ENCODE measurements around the gene ENTR1. TPM values are rescaled to one million over a fixed set of nuclear protein-coding genes. Genes with fewer than 3 reads are reported as not detected.

ENTR1 gene, protein sequence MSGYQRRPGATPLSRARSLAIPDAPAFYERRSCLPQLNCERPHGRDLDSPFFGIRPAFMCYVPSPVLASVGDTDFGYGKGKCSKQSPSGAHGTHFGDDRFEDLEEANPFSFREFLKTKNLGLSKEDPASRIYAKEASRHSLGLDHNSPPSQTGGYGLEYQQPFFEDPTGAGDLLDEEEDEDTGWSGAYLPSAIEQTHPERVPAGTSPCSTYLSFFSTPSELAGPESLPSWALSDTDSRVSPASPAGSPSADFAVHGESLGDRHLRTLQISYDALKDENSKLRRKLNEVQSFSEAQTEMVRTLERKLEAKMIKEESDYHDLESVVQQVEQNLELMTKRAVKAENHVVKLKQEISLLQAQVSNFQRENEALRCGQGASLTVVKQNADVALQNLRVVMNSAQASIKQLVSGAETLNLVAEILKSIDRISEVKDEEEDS
- total RNA-seq = 37.9 and 47.8 TPM in 2 replicates

DNA sequence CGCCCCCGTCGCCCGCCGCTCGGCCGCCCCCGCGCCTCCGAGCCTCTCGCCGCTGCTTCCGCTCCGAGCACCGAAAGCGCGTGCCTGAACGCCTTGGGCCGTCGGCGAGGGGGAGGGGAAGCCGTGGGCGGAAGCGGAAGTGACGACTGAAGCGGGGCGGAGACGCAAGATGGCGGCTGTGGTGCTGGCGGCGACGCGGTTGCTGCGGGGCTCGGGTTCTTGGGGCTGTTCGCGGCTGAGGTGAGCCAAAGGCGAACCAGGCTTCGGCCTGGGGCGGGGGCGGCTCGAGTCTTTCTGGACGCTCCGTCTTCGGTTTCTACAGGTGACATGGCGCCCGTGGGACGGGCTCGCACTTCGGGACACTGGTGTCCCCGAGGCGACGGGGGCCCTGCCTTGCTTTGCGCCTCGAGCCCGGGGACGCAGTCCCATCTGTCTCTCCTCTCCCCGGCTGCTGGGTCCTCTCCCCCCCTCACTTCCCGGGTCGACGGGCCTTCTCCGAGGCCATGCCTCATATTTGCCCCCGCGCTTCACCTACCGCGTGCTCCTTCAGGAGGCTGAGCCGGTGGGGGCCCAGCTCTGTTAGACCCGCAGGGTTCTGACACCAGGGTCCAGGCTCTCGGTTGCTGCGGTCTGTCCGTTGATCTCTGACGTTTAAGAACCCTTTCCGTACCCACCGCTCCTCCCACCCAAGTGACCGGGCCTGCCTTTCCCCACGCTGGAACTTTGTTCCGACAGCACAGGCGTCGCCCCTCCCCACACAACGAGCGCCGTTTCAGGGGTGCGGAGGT is at the start of gene ENTR1, which contains the start of gene PMPCA:
TSS of gene ENTR1 (minus strand) at position 115 of the 788 bp plus-strand sequence. CDS start 217 bp downstream, outside the sequence.
TSS of gene PMPCA (plus strand) at position 159 of the 788 bp plus-strand sequence. CDS start at position 170, 11 bp downstream.

DNA sequence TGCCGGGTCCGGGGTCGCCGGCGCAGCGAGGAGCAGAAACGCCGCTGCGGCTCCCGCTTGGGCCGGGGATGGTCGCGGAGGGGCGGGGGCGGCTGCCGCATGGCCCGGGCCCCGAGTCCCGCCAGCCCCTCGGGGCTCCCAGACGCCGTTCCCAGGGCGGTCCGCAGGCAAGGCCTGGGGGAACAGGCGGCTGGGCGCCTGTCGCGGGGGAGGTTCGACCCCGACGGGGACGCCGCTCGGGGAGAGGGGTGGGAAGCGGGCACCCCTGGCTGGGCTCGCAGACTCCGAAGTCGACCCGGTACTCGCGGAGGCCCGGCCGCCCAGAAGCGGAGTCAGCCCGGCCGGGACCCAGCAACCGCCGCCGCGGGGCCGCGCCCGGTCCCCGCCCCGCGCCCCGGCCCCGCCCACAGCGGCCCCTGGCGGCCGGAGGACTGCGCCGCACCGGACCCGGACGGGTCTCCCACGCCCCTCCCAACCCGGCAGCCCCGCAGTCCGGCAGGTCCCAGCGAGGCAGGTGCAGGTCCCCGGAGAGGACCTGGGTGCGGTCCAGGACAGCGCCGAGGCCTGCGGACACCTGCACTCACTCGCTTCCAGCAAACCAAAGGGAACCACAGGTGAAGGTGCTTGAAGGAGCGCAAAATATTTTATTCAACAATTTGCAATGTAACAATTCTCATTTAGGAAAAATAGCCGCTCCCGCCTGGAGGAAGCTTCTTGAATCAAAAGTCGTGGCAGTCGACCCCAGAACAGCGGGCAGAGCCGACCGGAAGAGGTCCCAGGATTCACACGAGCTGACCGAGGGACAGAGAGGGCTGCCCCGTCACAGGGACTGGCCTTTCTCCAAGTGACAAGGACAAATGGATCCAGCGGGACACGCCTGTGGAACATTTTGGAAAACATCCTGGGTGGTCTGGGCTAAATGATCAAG is 29.3 kb upstream of the ENTR1 start, which contains the start of gene INPP5E:
TSS of gene INPP5E (minus strand) at position 365 of the 928 bp plus-strand sequence. CDS start 426 bp downstream, outside the sequence.

DNA sequence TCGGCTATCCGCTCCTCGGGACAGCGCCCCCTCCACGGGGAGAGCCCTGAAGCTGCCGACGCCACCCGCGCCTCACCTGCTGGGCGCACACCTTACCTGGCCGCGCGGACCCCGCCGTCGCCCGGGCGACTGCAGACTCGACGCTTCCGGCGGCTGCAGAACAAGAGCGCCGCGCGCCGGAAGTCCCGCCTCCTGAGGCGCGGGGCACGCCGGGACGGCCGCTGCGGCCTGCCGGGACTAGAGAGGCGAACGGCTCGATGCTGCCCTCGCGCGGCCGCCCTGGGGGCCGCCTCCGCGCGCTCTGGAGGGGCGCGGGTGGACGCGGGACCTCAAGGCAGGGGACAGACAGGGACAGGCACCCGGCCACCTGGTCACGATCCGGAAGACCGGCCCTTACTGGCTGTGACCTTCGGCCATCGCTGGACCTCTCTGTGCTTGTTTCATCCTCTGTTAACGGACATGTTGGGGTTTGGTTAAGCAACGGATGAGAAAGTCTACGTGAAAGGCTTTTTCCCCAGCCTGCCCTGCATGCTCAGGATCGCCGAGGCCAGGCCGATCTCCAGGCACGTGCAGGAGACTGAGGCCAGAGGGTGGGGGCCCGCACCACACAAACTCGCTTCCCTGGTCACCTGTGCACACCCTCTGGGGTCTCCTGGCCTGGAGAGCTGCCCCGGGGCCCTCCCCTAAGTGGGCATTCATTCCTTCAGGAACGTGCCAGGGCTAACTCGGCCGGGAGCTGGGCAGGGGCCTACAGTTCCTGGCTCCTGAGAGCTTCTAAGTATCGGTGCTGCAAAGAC is 10.2 kb downstream of the ENTR1 start, which contains the start of gene SNAPC4:
TSS of gene SNAPC4 (minus strand) at position 133 of the 797 bp plus-strand sequence. CDS start 1,742 bp downstream, outside the sequence.

DNA sequence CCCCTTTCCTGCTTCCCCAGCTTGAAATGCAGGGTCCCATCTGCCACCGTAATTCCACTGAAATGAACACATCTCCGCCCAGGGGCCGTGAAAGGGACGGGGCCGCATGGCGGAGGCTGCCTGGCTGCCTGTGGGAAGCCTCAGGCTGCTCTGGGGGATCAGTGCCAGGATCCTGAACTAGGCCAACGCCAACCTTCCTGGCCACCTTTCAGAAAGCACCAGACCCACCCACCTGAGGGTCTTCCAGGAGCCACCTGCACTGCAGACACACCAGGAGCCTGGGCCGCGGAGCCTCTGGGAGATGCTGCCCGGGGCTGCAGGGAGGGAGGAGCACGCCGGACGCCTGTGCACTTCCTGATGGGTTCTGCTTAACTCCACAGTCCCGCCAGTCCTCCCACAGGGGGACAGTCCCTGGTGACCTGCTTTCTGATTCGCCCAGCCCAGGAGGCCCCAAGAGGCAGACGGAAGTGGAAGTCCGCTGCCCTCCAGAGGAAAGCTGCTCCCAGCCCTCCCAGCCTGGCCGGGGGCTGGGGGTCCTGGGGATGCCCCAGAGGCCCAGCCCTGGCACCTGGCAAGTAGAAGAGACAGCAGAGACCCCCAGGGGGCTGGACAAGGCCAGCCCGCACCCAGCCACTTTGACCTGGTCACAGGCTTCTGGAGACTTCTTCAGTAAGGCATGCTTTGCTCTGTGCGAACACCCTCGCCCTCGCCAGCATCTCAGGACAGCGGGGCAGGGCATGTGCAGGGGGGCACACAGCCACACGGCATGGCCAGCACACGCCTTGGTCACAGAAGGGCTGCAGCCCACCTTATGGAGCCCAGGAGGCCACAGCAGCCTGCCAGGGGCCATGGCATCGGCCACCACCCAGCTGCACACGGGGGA is 36.9 kb downstream of the ENTR1 start, which contains the start of gene CARD9:
TSS of gene CARD9 (minus strand) at position 370 of the 883 bp plus-strand sequence. CDS start 1,591 bp downstream, outside the sequence.

DNA sequence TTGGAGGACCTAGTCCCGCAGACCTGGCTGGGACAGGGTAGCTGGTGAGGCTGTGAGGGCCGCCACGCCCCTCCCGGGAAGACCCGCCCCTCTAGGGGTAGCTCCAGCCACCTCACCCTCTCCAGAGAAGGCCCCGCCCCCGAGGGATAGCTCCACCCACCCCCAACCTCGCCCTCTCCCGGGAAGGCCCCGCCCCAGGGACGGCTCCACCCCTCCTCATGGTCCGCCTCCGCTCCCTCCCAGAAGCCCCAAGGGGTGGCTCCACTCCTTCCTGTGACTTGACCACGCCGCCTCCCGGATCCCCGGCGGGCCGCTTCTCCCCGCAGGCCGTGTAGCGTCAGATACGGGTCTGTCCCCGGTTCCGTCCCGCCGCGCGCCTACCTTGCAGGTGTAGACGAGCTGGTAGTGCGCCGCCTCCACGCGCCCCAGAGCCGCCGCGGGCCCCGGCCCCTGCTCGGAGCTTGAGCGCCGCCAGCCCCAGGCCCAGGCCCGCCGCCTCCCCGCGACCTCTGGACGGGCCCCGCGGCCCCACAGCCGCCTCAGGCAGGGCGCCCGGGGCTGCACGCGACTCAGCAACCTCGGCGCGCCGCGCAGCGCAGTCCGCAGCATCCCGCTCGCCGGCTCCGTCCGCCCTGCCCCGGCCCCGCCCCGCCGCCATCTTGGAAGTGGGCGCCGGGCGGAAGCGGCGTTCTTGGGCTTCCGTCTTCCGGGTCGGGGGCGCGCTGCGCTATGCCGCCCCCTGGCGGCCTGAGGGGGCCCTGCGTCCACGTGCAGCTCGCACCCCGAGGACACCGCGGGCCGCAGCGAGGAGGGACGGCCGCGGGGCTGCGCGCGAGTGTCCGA is 47.1 kb downstream of the ENTR1 start, which contains the start of gene DNLZ:
TSS of gene DNLZ (minus strand) at position 639 of the 843 bp plus-strand sequence. CDS start at position 609, 30 bp downstream.

Other genes starting within 250 kb of the ENTR1 start
- not detected in 2 replicates for gene LHX3, start 205.5 kb downstream of the ENTR1 start, total RNA-seq
- 12.5 and 19.3 TPM in 2 replicates for gene QSOX2, start 164.8 kb downstream of the ENTR1 start, total RNA-seq
- not detected in 2 replicates for gene CCDC187, start 106.5 kb downstream of the ENTR1 start, total RNA-seq
- gene GPSM1, start 83.1 kb downstream of the ENTR1 start, total RNA-seq = 41.4 and 67.7 TPM in 2 replicates
- gene DNLZ, start 46.9 kb downstream of the ENTR1 start, total RNA-seq = 7.0 and 27.6 TPM in 2 replicates
- 3.9 and 12.9 TPM in 2 replicates for gene CARD9, start 36.9 kb downstream of the ENTR1 start, total RNA-seq
- 7.7 and 9.6 TPM in 2 replicates for gene SNAPC4, start 10.4 kb downstream of the ENTR1 start, total RNA-seq
- gene PMPCA, start within 50 bp of the ENTR1 start, total RNA-seq = 41.1 and 62.1 TPM in 2 replicates
- gene INPP5E, start 29.2 kb upstream of the ENTR1 start, total RNA-seq = 6.8 and 14.7 TPM in 2 replicates
- gene SEC16A, start 72.4 kb upstream of the ENTR1 start, total RNA-seq = 58.6 and 62.4 TPM in 2 replicates
- gene NOTCH1, start 135.4 kb upstream of the ENTR1 start, total RNA-seq = 30.4 and 32.9 TPM in 2 replicates

Data from placental pericyte (primary cell).